SHP77 treated with DMSO at 0.1 percent for 48 hours (cell line): ENCODE data around the gene TACR2.

Experiments used
- DNase-seq: peaks from one replicate; lab custom pipeline; 2025; lab: John Stamatoyannopoulos, UW

TACR2 gene

DNA sequence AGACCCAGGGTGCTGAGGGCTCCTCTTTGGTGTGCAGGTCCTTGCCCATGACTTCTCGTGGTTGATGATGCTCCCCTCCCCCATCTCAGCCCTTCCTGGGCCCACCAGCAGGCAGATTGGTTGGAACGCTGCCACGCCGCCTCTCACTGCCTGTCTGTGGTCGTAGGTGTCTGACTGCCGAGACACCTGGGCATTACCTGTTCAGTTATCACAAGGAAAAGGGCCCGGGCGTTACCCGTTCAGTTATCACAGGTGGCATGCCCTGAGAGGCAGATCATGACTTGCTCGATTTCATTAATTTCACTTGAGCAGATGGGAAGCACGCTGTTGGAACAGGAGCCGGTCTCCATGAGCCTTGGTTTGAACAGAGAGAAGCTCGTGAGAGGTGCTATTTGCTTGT is 42.5 kb downstream of the TACR2 start:
- DNase-seq, result no peak

DNA sequence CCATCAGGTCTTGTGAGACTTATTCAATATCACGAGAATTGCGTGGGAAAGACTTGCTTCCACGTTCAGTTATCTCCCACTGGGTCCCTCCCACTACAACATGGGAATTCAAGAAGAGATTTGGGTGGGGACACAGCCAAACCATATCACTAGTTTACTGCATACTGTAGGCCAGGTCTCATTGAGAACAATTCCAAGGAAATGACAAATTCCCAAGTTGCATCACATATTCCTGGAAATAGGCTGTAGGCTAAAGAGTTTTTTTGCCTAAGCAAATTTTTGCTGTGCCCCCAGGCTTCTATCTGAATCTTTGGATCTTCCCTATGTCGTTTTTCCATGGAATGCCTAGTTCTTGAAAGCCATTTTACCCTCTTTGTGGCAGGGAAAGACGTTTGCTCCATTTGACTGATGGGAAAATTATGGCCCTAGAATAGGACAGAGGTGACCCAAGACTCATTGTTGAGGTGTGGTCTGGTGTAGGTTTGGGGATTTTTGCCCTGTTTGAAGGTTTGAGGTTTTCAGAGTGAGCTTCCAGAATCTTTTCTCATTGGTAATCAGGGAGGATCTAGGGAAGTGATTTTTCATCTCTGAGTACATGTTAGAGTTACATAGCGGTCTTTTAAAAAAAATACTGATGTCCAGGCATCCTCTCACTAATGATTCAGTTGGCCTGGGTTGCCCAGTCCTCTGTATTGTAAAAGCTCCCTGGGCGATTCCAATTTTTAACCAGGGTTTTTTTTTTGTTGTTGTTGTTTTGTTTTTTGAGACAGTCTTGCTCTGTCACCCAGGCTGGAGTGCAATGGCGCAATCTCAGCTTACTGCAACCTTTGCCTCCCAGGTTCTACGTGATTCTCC is 44.4 kb downstream of the TACR2 start:
- DNase-seq, result no peak

- no peak for DNase-seq
These were observed 49.2 kb downstream of the TACR2 start for GRCh38 chr10:69367469-69367868.

- no peak for DNase-seq
These were observed 50.0 kb downstream of the TACR2 start for GRCh38 chr10:69366738-69367137.

GRCh38 chr10:69364232-69364940 is 52.3 kb downstream of the TACR2 start:
- no peak for DNase-seq

DNA sequence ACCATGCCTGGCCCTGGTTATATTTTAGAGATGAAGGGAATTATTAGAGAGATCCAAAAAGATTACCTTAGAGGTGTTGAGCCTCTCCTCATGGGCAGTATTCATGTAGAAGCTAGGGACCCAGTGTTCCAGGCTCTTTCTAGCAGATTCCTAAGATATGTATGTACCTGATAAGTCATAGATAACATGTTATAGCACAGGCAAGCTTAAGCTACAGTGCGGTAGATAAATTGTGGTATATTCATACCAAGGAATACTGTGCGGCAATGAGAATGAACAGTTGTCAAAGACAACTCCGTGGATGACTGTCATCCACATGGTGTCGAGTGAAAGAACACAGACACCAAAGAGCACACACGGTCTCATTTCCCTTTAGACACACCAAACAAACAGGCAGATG is 53.1 kb downstream of the TACR2 start:
- DNase-seq, result no peak

GRCh38 chr10:69362471-69362954 is 54.2 kb downstream of the TACR2 start:
- DNase-seq, result no peak

GRCh38 chr10:69361303-69361614 is 55.5 kb downstream of the TACR2 start:
- DNase-seq, result no peak

DNA sequence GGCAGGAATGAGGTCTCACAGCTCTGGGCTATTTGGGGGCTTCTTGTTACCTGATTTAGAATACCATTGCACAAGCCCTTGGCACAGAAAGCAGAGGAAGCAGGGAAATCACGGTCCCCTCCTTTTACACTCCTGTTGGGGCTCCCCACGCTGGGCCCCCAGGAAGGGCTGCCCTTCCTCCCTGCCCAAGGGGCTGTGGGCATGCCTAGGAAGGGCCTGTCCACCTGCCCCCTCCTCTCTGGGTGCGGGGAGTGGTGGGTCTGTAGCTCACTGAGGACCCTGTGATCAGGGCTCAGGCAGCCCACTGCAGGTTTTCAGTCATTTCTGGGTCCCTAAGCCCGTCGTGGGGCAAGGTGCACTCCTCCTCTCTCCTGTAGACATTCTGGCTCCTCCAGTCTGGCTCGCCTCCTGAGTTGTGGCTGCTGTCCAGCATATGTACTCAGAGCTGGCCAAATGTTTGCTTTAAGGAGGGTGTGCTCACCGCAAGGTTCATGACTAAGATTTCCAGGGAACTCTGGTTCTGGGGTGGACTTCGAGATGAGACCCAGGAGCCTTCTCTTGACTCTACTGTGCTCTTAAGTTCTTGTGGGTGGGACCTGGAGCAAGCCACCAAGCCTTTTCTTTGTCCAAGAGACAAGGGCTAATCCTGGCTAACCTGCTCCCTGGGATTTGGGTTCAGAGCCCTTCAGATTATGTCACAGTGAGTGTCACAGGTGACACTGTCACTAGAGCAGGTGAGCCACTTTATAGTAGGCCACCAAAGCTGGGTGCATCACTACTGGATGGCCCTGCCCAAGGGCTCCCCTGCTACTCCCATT is 56.0 kb downstream of the TACR2 start:
- DNase-seq, result no peak

GRCh38 chr10:69359594-69359993 is 57.1 kb downstream of the TACR2 start:
- DNase-seq, result no peak

DNA sequence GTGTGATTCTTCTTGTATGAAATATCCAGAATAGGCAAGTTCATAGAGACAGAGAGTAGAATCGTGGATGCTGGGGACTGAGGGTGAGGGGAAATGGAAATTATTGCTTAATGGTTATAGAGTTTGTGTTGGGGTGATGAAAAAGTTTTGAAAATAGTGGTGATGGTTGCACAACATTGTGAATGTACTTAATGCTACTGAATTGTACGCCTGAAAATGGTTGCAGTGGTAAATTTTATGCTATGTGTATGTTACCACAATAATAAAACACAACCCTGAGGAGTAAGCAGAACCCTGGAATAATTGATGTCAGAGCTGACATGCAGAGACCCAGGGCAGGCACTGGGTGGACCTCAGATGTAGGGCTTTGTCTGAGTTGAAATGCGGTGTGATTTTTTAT is 57.6 kb downstream of the TACR2 start:
- DNase-seq, result no peak

DNA sequence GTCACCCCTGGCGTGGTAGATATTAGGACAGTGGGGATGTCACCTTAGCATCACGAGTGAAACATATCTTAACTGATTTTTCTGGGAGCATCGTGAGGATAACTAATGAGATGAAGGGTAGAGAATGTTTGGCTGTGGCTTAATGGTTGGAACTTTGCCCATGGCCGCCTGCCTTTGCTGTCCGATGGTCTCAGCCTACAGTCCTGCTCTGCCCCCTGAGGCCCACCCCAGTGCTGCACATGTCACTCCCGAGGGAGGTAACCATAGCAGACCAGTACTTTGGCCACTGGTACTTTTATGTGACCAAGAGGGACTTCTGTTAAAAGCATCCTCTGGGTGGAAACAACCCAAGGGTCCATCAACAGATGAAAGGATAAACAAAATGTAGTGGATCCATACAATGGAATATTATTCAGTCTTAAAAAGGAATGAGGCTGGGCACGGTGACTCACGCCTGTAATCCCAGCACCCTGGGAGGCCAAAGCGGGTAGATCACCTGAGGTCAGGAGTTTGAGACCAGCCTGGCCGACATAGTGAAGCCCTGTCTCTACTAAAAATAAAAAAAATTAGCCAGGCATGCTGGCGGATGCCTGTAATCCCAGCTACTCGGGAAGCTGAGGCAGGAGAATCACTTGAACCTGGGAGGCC is 58.4 kb downstream of the TACR2 start:
- DNase-seq, result no peak

DNA sequence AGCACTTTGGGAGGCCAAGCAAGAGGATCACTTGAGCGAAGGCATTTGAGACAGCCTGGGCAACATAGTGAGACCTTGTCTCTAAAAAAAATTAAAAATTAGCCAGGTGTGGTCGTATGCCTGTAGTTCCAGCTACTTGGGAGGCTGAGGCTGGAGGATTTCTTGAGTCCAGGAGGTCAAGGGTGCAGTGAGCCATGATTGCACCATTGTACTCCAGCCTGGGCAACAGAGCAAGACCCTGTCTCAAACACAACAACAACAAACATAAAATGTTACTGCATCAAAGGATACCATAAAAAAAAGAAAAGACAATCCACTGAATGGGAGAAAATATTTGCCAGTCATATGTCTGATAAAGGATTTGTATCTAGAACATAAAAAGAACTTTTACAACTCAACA is 60.5 kb downstream of the TACR2 start:
- DNase-seq, result no peak

GRCh38 chr10:69353977-69354635 is 62.6 kb downstream of the TACR2 start:
- DNase-seq, result no peak
